Activated naive CD8-positive, alpha-beta T cell (primary cell): Measurements from ENCODE around the gene MYO7A.

Experiments used
- H3K27ac Mint-ChIP-seq: one replicate; pipeline ENCODE4 v1.8.0; 2021; ENCODE audit warnings: mixed read lengths
- H3K27me3 Mint-ChIP-seq: one replicate; pipeline ENCODE4 v1.8.0; 2021; ENCODE audit warnings: mixed read lengths
- H3K36me3 Mint-ChIP-seq: one replicate; pipeline ENCODE4 v1.8.0; 2021; ENCODE audit warnings: mixed read lengths
- H3K4me1 Mint-ChIP-seq: one replicate; pipeline ENCODE4 v1.8.0; 2021; ENCODE audit warnings: low read depth, mixed read lengths
- H3K4me3 Mint-ChIP-seq: one replicate; pipeline ENCODE4 v1.8.0; 2021; ENCODE audit warnings: mild to moderate bottlenecking, mixed read lengths
- H3K9me3 Mint-ChIP-seq: one replicate; pipeline ENCODE4 v1.8.0; 2021; ENCODE audit warnings: low read depth, mixed read lengths

Gene MYO7A

GRCh38 chr11:77253690-77254089 lies 125.6 kb downstream of the MYO7A start:
- Mint-ChIP-seq H3K36me3 (peaks cover 6% of the 10 kb centered on the region), H3K4me1 (peaks cover 16% of the 10 kb centered on the region), H3K27me3 (no peaks in the 10 kb centered on the region), H3K9me3 (peaks cover 16% of the 10 kb centered on the region), H3K27ac (no peak overlapping the region), H3K4me3 (no peak overlapping the region)

- H3K36me3 Mint-ChIP-seq, result peaks cover 9% of the 10 kb centered on the region
- H3K27me3 Mint-ChIP-seq, result no peaks in the 10 kb centered on the region
- H3K4me3 Mint-ChIP-seq, result no peak overlapping the region
- H3K27ac Mint-ChIP-seq, result no peak overlapping the region
- H3K4me1 Mint-ChIP-seq, result no peaks in the 10 kb centered on the region
- H3K9me3 Mint-ChIP-seq, result peaks cover 12% of the 10 kb centered on the region
Observed at GRCh38 chr11:77259641-77260040, 131.6 kb downstream of the MYO7A start.

GRCh38 chr11:77262803-77263202 lies 134.8 kb downstream of the MYO7A start:
- H3K27me3 Mint-ChIP-seq, result no peaks in the 10 kb centered on the region
- H3K4me3 Mint-ChIP-seq, result no peak overlapping the region
- peaks cover 9% of the 10 kb centered on the region for H3K36me3 Mint-ChIP-seq
- no peak overlapping the region for H3K27ac Mint-ChIP-seq
- peaks cover 12% of the 10 kb centered on the region for H3K9me3 Mint-ChIP-seq
- no peaks in the 10 kb centered on the region for H3K4me1 Mint-ChIP-seq
